HPDE6-E6E7 (cell line): Measurements from ENCODE around the gene STK26.
"Not testable (repeated sequence)": the region's sequence is repeated elsewhere in the genome, so short reads cannot be mapped to it uniquely, and the experiment has no call there.

Experiments used
- DNase-seq: peaks from one replicate; pipeline ENCODE4 v3.0.0; 2011; ENCODE audit warnings: missing footprints; ENCODE audit errors: extremely low spot score

STK26 gene

DNA sequence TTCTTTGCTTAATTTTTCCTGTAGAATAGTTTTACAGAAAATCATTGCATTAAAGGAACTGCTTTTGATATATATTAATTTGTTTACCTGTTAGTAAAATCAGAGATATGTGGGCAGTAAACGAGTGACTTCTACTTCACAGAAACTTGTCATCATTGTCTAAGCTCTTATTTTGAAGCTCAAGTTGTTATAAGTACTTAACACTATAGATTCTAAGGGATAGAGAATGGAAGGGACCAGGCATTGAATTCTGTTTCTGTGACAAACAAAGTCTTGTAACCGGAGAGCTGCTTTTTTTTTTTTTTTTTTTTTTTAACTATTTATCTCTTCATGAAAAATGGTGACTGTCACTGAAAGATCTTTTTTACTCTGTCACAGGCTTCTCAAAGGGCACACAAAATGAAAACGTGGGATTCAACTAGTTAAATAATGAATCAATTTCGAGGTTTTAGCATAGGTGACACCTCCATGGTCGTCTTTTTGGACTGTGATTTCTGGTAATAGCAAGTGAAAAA is 14.4 kb downstream of the STK26 start:
- no peak for DNase-seq

DNA sequence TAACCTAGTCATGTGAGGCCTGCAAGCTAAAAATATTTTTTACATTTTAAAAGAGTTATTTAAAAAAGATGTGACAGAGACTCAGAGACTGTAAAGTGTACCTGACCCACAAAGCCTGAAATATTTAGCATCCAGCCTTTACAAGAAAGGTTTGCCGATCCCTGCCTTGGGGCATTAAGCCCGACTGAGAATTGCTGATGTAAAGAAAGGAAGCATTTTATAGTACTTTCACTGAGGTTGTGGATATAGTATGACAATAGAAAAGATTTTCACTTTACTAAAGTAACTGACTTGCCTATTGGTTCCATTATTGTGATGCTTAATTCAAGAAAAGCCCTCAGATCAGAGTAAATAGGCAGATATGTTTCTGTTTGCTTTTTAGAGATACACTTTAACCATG is 17.0 kb downstream of the STK26 start:
- DNase-seq, result no peak

DNA sequence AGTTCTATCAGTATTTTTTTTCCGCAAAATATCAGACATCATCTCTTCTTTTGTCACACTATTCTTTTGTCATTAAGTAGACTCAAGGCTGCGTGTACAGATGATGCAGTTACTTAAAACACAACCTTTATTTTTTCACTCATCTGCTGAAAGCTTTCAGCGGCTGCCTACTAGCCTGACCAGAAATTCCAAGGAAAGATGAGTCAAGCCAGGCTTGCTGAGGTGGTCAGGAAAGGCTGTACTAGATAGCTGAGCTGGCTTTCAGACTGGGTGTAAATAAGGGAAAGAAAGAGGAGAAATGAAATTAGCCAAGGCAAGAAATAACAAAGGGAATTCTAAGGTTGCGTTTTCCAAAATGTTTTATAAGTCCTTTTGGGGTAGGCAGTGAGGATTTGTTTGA is 17.9 kb downstream of the STK26 start:
- DNase-seq, result no peak

DNA sequence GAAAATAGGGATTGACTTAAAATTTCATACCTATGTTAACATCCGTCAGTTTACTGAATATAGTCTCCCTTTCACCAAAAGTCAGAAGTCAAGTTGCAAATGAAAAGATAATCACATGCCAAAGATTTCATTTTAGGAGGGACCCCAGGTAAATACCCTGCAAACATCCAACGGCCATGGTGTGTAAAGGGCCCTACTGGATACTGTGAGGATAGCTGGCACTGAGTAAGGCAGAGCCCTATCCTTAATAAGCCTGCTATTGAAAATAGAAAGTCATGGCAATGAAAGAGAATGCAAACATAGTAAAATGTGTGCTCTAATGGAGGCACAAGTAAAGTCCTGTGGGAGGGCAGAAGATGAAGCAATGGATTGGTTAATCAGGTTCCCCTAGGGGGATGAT is 20.9 kb downstream of the STK26 start:
- no peak for DNase-seq

DNA sequence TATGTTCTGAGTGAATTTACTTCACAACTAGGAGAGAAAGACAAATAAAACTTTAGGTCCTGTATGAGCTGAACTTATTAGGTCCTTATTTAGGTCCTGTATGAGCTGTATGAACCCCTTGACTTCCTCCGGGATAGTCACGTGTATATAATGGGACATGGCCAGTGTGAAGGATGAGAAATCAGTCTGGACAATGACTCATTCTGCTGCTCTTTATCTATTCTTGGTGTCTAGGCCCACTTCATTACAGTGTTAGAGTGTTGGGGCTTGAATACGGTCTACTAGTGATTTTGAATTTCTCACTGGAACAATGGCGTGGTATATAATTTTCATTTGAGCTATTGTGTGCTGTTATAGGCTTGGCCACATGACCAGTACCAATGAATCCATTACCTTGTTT is 21.9 kb downstream of the STK26 start:
- DNase-seq, result no peak

DNA sequence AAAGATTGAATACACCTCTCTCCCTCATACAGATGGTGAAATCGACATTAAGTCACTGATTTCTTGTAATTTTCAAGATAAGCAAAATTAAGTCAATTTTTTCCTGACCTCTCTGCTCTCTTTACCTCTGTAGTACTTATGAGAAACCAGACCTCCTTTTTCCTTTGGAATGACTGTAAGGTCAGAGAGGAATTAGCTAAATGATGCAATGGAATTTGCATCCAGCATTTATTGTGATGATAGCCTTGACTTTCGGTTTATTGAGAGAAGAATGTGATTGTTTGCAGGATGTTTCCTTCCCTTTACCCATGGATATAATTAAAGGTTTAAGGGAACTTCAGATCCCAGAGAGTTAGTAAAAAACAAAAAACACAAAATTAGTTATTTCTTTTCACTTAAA is 22.4 kb downstream of the STK26 start:
- no peak for DNase-seq

- no peak for DNase-seq
Measured at GRCh38 chrX:132046533-132046932, 23.4 kb downstream of the STK26 start.

GRCh38 chrX:132051778-132052177 is 28.7 kb downstream of the STK26 start:
- not testable (repeated sequence) for DNase-seq

DNA sequence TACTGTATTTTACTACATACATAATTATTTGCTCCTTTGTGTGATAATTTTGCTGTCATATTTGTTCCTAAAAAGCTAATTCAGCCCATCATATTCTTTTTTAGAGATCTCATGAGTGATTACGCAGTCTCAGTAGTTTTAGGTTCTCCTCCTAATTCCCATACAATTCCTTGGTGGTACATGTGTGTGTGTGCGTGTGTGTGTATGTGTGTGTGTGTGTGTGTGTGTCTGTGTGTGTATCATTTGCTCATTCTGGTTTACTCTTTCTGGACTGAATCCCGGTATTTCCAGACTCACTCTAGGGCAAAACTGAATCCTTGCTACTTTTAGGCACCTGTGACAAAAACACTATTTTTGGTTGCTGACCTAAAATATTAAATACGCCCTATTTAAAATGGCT is 34.9 kb downstream of the STK26 start:
- DNase-seq, result no peak

GRCh38 chrX:132058975-132059374 is 35.9 kb downstream of the STK26 start:
- no peak for DNase-seq

- DNase-seq, result no peak
Measured at GRCh38 chrX:132059973-132060540, 37.0 kb downstream of the STK26 start.

- DNase-seq, result no peak
Measured at GRCh38 chrX:132063334-132063733, 40.2 kb downstream of the STK26 start.

DNA sequence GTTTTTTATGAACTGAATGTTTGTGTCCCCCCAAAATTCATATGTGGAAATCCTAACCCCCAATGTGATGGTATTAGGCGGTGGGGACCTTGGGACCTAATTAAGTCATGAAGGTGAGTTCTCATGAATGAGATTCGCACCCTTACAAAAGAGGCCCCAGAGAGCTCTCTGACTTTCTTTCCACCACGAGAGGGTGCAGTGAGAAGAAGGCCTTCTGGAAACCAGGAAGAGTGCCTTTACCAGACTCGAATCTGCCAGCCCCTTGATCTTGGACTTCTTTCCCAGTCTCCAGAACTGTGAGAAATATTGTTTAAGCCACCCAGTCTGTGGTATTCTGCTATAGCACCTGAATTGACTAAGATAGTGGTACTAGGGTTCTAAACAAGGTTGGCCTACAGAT is 40.8 kb downstream of the STK26 start:
- no peak for DNase-seq

- no peak for DNase-seq
Measured at GRCh38 chrX:132068405-132068804, 45.3 kb downstream of the STK26 start.

GRCh38 chrX:132071254-132071653 is 48.2 kb downstream of the STK26 start:
- peak; percentile 9 for DNase-seq

- DNase-seq, result no peak
Measured at GRCh38 chrX:132077414-132077813, 54.3 kb downstream of the STK26 start.

GRCh38 chrX:132077912-132078311 is 54.8 kb downstream of the STK26 start:
- DNase-seq, result no peak

GRCh38 chrX:132085786-132086185 is 62.7 kb downstream of the STK26 start:
- DNase-seq, result no peak

DNA sequence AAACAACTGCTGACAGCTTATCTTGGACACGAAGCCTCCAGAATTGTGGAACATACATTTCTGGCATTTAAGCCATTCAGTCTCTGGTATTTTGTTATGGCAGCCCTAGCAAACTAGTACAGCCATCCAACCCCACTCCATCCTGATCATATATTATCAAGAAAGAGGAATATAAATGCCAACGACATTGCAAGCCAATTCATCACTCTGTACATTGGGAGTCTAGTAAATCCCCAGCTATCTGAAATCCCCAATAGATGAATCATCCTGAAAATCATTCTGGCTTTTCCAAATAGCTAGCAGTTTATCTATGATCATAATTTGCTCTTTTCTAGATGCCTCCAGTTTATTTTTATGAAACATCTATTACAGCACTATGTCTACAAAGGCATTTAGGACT is 63.6 kb downstream of the STK26 start:
- no peak for DNase-seq

DNA sequence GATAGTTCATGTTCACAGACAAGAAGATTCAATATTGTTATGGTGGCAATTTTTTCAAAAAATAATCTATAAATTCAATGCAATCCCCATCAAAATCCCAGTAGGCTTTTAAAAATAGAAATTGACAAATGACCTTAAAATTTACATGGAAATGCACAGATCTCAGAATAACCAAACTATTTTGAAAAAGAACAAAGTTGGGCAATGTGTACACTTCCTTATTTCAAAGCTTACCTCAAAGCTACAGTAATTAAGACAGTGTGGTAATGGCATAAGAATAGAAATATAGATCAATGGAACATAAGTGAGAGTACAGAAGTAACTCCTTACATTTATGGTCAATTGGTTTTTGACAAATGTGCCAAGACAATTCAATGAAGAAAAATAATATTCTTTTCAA is 65.8 kb downstream of the STK26 start:
- no peak for DNase-seq

DNA sequence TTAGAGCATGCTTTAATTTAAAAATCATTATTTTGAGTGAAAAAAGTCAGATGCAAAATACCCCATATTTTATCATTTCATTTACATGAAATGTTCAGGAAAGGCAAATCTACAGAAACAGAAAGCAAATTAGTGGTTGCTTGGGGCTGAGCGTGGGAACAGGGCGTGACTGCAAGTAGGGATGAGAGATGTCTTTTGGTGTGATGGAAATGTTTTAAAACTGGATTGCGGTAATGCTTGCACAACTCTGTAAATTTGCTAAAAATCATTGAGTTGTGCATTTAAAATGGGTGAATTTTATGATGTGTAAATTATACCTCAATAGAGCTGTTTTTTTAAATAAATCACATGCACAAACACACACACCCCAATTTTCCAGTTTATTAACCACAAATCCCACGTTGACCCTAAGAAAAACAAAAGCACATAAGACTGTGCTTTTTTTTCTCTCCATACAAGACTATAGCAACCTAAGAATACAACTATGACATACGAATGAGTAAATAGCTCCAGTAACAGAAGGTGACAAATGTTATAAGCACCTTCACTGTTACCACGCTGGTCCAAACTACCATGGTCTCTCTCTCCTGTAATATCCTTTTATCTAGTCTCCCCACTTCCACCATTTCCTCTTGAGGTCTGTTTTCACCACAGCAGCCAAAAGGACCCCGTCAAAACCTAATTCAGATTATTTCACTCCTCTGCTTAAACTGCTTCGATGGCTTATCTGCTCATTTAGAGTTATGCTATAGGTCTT is 67.5 kb downstream of the STK26 start:
- no peak for DNase-seq

DNA sequence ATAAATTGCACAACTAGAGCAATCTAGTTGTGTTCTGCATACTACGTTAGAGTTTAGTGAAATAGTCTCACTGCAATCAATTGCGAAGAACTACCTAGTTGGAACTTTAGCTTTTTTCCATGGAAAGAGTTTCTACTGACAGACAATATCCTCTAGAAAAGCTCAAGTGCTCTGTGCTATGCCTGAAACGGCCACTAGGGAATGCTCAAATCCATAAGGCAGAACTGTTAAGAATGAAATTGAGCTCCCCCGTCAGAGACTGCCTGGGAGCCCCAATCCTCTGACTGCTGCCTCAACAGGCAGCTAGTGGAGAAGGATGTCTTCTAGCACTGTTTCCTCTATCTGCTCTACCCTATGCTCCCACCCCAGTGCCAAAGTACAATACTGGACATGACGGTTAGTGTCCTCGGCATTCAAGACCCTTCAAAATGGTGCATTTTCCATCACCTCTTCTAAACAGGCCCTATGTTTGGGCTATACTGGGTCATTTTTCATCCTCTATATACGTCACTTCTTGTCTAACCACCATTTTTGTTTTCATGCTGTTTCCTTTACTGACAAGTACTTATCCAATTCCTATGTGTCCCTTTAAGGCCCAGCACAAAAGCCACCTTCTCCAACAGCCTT is 69.5 kb downstream of the STK26 start:
- DNase-seq, result peak; percentile 22

DNA sequence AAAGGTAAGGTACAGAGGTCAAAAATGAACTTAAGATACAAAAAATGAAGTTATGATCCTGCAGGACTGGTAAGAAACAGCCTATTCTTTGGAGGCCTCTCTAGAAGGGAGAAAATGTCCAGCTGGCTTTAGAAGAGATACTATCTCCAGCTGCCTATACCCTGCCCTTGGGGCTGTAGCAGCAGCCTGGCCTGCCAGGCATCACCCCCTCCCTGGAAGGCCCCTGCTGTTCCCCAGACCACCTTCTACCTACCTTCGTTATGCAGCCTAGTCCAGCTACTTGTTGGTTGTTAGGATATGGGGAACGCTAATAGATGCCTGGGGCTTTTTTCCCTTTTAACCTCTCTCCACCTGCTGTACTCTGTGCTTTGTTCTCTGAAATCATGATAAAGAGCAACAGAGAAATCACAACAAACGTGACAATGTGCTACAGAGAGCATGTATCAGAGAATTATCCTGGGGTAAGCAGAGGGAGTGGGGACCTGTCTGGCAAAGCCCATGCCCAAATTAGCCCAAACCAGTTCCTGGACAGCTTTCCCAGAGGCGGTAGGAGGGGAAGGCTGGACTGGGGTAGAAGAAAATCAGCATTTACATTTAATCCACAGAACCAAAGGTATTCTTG is 70.2 kb downstream of the STK26 start:
- no peak for DNase-seq
